GM19035 (cell line): ENCODE data around the gene GANAB.
"Not testable (repeated sequence)": the region's sequence is repeated elsewhere in the genome, so short reads cannot be mapped to it uniquely, and the experiment has no call there.

Experiments
- ATAC-seq: cut with Tn5 transposase; IDR thresholded peaks from one replicate; pipeline ENCODE4 v1.9.1; 2021; ENCODE audit not compliant: unreplicated experiment

The GANAB gene

GRCh38 chr11:62667460-62667859 lies 21.0 kb upstream of the GANAB start:
- no peak for ATAC-seq

- ATAC-seq: no peak
These were observed 20.0 kb upstream of the GANAB start for GRCh38 chr11:62666259-62666926.

GRCh38 chr11:62665599-62666258 lies 19.3 kb upstream of the GANAB start:
- ATAC-seq: peak; percentile 13

- peak; percentile 87 for ATAC-seq
These were observed 18.7 kb upstream of the GANAB start, which contains the start of the genes C11orf98 and CSKMT for GRCh38 chr11:62665075-62665598. TSS of gene C11orf98 (minus strand) at chr11:62665210. CDS start at chr11:62665169, 41 bp downstream. TSS of gene CSKMT (plus strand) at chr11:62665312. CDS start at chr11:62665880, 568 bp downstream.

GRCh38 chr11:62664405-62665074 lies 18.1 kb upstream of the GANAB start:
- ATAC-seq: peak; percentile 23

- ATAC-seq: no peak
These were observed 10.5 kb upstream of the GANAB start for GRCh38 chr11:62656796-62657429.

GRCh38 chr11:62654297-62654696 lies 7.9 kb upstream of the GANAB start:
- ATAC-seq: no peak

GRCh38 chr11:62652161-62653006 lies 6.0 kb upstream of the GANAB start:
- peak; percentile 35 for ATAC-seq

GRCh38 chr11:62650283-62650682 lies 3.9 kb upstream of the GANAB start:
- ATAC-seq: not testable (repeated sequence)

- no peak for ATAC-seq
These were observed 3.1 kb upstream of the GANAB start for GRCh38 chr11:62649486-62649885.

- no peak for ATAC-seq
These were observed 2.6 kb upstream of the GANAB start for GRCh38 chr11:62648967-62649364.

- ATAC-seq: no peak
These were observed 2.0 kb upstream of the GANAB start for GRCh38 chr11:62648185-62648966.

GRCh38 chr11:62647609-62648005 lies 1.2 kb upstream of the GANAB start:
- ATAC-seq: no peak

GRCh38 chr11:62646825-62647608 lies 604 bp upstream of the GANAB start:
- no peak for ATAC-seq

- no peak for ATAC-seq
These were observed 805 bp downstream of the GANAB start for GRCh38 chr11:62645671-62645945.

GRCh38 chr11:62644220-62644619 lies 2.2 kb downstream of the GANAB start:
- no peak for ATAC-seq

GRCh38 chr11:62632492-62632891 lies 13.9 kb downstream of the GANAB start:
- no peak for ATAC-seq

GRCh38 chr11:62627713-62628112 lies 18.7 kb downstream of the GANAB start:
- ATAC-seq: no peak

- ATAC-seq: no peak
These were observed 23.8 kb downstream of the GANAB start for GRCh38 chr11:62622476-62623089.
